Activated naive CD8-positive, alpha-beta T cell treated with anti-CD3 and anti-CD28 coated beads for 36 hours (primary cell): ENCODE data around the gene BTBD17. TPM values are rescaled to one million over a fixed set of nuclear protein-coding genes. Genes with fewer than 3 reads are reported as not detected.

Source experiments
- DNase-seq: peaks from one replicate; pipeline ENCODE4 v3.0.0; 2021
- H3K27ac Mint-ChIP-seq: one replicate; pipeline ENCODE4 v1.8.0; 2022; ENCODE audit warnings: mild to moderate bottlenecking, moderate library complexity, mixed read lengths
- H3K27me3 Mint-ChIP-seq: one replicate; pipeline ENCODE4 v1.8.0; 2022; ENCODE audit warnings: mild to moderate bottlenecking, mixed read lengths
- H3K36me3 Mint-ChIP-seq: one replicate; pipeline ENCODE4 v1.8.0; 2021; ENCODE audit warnings: mild to moderate bottlenecking, mixed read lengths
- H3K4me1 Mint-ChIP-seq: one replicate; pipeline ENCODE4 v1.8.0; 2021; ENCODE audit warnings: mixed read lengths
- H3K4me3 Mint-ChIP-seq: one replicate; pipeline ENCODE4 v1.8.0; 2022; ENCODE audit warnings: mild to moderate bottlenecking, moderate library complexity, mixed read lengths
- H3K9me3 Mint-ChIP-seq: one replicate; pipeline ENCODE4 v1.8.0; 2022; ENCODE audit warnings: mixed read lengths
- total RNA-seq, 2 experiments: library from RNA; stranded (reverse); gene quantifications; one replicate each; pipeline ENCODE4 v1.2.3, GENCODE V29; 2021

The BTBD17 gene
- total RNA-seq, 2 experiments from 2014 or later, result not detected

DNA sequence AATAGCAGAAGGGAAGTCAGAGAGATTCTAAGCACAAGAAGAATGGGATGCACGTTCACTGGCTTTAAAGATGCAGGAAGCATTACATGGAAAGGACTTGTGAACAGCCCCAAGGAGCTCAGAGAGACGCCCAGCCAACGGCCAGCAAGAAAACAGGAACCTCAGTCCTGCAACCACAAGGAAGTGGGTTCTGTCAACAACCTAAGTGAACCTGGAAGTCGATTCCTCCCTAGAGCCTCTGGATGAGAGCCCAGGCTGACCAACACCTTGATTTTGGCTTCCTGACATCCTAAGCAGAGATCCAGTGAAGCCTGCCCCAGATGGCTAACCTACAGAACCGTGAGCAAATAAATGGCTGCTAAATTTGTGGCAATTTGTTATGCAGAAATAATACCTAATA, 30.1 kb upstream of the BTBD17 start:
- H3K4me1 Mint-ChIP-seq, result no peaks in the 10 kb centered on the region
- no peaks in the 10 kb centered on the region for H3K9me3 Mint-ChIP-seq
- no peak for DNase-seq
- H3K4me3 Mint-ChIP-seq, result no peak overlapping the region
- no peak overlapping the region for H3K27ac Mint-ChIP-seq
- H3K27me3 Mint-ChIP-seq, result no peaks in the 10 kb centered on the region
- no peaks in the 10 kb centered on the region for H3K36me3 Mint-ChIP-seq

DNA sequence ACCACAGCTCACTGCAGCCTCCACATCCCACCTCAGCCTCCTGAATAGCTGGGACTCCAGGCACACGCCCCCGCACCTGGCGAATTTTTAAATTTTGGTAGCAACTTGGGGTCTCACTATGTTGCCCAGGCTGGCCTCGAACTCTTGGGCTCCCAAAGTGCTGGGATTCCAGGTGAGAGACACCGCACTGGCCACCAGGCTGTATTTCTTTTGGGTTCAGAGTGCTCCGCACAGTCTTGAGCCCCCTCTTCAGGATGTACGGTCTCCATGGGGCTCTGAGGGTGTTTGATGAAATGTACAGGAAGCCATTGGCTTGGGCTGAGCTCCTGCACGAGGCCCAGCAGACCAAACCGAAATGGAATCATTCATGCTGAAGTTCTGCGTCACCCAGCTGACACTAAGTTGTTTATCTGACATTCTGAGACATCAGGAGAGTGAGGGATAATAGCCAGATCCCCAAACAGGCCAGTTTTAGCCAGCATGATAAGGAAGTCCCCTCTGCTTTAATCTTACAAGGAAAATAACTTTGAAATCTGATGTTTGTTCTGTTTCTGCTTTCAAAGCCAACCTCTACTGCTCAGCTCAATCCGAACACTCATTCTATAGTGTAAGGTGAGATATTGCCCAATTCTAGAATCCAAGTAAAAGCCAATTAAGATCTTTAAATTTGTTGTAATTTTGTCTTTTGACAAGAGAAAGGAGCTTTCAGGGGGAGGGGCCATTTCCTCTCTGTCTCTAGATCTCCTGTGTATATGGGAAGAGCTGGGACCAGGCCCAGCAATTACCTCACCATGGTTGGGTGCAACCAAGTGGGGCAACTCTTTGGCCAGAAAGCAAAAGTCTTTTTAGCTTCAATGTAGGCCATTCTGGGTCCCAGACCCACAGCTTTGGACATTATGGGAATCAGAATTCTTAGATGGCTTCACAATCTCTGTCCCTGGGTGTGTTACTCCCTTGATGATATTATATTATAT, 29.3 kb upstream of the BTBD17 start:
- H3K9me3 Mint-ChIP-seq, result no peaks in the 10 kb centered on the region

DNA sequence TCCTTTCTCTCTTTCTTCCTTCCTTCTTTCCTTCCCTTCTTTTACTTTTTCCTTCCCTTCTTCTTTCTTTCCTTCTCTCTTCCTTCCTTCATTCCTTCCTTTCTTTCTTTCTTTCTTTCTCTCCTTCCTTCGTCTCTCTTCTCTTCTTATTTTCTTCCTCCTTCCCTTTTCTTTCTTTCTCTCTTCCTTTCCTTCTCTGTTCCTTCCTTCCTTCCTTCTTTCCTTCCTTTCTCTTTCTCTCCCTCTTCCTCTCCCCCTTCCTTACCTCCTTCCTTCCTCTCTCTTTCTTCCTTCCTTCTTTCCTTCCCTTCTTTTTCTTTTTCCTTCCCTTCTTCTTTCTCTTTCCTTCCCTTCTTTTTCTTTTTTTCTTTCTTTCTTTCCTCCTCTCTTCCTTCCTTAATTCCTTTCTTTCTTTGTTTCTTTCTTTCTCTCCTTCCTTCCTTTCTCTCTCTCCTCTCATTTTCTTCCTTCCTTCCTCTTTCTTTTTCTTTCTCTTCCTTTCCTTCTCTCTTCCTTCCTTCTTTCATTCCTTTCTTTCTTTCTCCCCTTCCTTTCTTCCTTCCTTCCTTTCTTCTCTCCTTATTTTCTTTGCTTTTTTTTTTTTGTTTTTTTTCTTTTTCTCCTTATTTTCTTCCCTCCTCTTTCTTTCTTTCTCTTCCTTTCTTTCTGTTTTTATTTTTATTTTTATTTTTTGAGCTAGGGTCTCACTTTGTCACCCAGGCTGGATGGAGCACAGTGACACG, 28.4 kb upstream of the BTBD17 start:
- no peaks in the 10 kb centered on the region for H3K36me3 Mint-ChIP-seq
- no peak overlapping the region for H3K27ac Mint-ChIP-seq
- H3K4me1 Mint-ChIP-seq, result no peaks in the 10 kb centered on the region
- no peaks in the 10 kb centered on the region for H3K9me3 Mint-ChIP-seq
- no peak for DNase-seq
- H3K27me3 Mint-ChIP-seq, result no peaks in the 10 kb centered on the region
- H3K4me3 Mint-ChIP-seq, result no peak overlapping the region

More for the DNA sequence above, 29.3 kb upstream of the BTBD17 start:
- no peaks in the 10 kb centered on the region for H3K4me1 Mint-ChIP-seq
- H3K36me3 Mint-ChIP-seq, result no peaks in the 10 kb centered on the region
- no peaks in the 10 kb centered on the region for H3K27me3 Mint-ChIP-seq
- H3K27ac Mint-ChIP-seq, result no peak overlapping the region
- DNase-seq, result no peak
- H3K4me3 Mint-ChIP-seq, result no peak overlapping the region

GRCh38 chr17:74389084-74389753, 27.6 kb upstream of the BTBD17 start:
- no peak for DNase-seq
- no peaks in the 10 kb centered on the region for H3K9me3 Mint-ChIP-seq
- H3K4me1 Mint-ChIP-seq, result no peaks in the 10 kb centered on the region
- no peak overlapping the region for H3K27ac Mint-ChIP-seq
- no peak overlapping the region for H3K4me3 Mint-ChIP-seq
- no peaks in the 10 kb centered on the region for H3K27me3 Mint-ChIP-seq
- H3K36me3 Mint-ChIP-seq, result no peaks in the 10 kb centered on the region

- Mint-ChIP-seq H3K9me3 (no peaks in the 10 kb centered on the region), H3K36me3 (no peaks in the 10 kb centered on the region), H3K27me3 (no peaks in the 10 kb centered on the region), H3K4me3 (no peak overlapping the region), H3K27ac (no peak overlapping the region), H3K4me1 (no peaks in the 10 kb centered on the region)
- DNase-seq, result no peak
Observed at GRCh38 chr17:74387365-74388218, 25.9 kb upstream of the BTBD17 start.

DNA sequence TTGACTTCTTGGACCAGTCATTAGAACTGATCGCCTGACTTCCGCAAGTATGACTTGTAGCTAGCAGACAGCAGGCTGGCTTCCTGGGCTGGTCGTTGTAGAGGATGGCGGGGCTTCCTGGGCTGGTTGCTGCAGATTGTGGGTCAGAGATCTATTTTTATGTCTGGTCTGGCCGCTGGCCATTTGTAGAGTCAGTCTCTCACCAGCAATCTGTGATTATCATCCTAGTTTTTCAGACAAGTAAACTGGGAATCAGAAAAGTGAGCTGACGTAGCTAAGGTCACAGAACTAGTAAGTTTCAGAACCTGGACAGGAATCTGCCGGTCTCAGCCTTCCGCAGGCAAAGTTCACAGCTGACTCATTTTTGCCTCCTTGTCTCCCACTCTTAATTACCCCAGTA, 24.7 kb upstream of the BTBD17 start:
- Mint-ChIP-seq H3K4me1 (no peaks in the 10 kb centered on the region), H3K36me3 (no peaks in the 10 kb centered on the region), H3K27me3 (no peaks in the 10 kb centered on the region), H3K4me3 (no peak overlapping the region), H3K9me3 (no peaks in the 10 kb centered on the region), H3K27ac (no peak overlapping the region)
- no peak for DNase-seq

DNA sequence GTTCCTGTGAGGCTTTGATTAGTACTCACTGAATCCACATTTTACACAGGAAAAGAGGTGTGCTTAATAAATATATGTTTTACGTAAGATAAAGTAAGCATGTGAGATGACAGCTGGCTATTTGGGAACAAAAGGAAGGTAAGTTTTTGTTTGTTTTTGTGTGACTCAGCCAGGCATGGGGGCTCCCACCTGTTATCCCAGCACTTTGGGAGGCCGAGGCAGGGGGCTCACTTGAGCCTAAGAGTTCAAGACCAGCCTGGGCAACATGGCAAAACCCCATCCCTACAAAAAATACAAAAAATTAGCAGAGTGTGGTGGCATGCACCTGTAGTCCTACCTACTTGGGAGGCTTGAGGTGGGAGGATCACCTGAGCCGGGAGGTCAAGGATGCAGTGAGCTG, 23.5 kb upstream of the BTBD17 start:
- no peak for DNase-seq

DNA sequence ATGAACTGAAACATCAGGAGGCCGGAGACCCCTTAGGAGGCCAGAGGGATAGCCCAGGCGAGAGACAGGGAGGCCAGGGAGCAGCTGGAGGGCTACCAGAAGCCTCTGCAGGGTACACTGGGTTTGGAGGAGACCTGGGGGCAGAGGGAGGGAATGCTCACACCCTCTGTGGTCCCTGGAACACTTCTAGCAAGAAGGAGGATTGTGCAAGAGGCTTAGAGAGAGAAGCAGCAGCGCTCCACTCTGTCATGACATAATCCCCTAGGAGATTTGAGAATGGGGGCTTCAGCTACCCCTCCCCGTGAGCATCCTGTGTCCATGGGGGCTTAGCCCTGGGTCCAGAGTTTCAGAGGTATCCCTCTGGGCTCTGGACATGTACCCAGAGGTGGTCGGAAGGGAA, 21.5 kb upstream of the BTBD17 start:
- Mint-ChIP-seq H3K36me3 (no peaks in the 10 kb centered on the region), H3K9me3 (no peaks in the 10 kb centered on the region), H3K4me3 (no peak overlapping the region)

More for the DNA sequence above, 23.5 kb upstream of the BTBD17 start:
- no peaks in the 10 kb centered on the region for H3K9me3 Mint-ChIP-seq
- no peak overlapping the region for H3K4me3 Mint-ChIP-seq
- no peak overlapping the region for H3K27ac Mint-ChIP-seq
- no peaks in the 10 kb centered on the region for H3K36me3 Mint-ChIP-seq
- no peaks in the 10 kb centered on the region for H3K4me1 Mint-ChIP-seq
- no peaks in the 10 kb centered on the region for H3K27me3 Mint-ChIP-seq

GRCh38 chr17:74380959-74381808, 19.5 kb upstream of the BTBD17 start:
- H3K9me3 Mint-ChIP-seq, result no peaks in the 10 kb centered on the region
- no peak for DNase-seq
- H3K4me3 Mint-ChIP-seq, result no peak overlapping the region
- H3K36me3 Mint-ChIP-seq, result no peaks in the 10 kb centered on the region
- peaks cover 9% of the 10 kb centered on the region for H3K27me3 Mint-ChIP-seq
- H3K27ac Mint-ChIP-seq, result no peak overlapping the region
- H3K4me1 Mint-ChIP-seq, result no peaks in the 10 kb centered on the region

More for the DNA sequence above, 21.5 kb upstream of the BTBD17 start:
- H3K4me1 Mint-ChIP-seq, result no peaks in the 10 kb centered on the region
- H3K27me3 Mint-ChIP-seq, result peaks cover 1% of the 10 kb centered on the region
- H3K27ac Mint-ChIP-seq, result no peak overlapping the region
- no peak for DNase-seq

- no peak overlapping the region for H3K27ac Mint-ChIP-seq
- no peak for DNase-seq
- H3K36me3 Mint-ChIP-seq, result no peaks in the 10 kb centered on the region
- H3K4me3 Mint-ChIP-seq, result no peak overlapping the region
- no peaks in the 10 kb centered on the region for H3K4me1 Mint-ChIP-seq
- no peaks in the 10 kb centered on the region for H3K9me3 Mint-ChIP-seq
- peaks cover 9% of the 10 kb centered on the region for H3K27me3 Mint-ChIP-seq
Observed at GRCh38 chr17:74380086-74380958, 18.7 kb upstream of the BTBD17 start.

GRCh38 chr17:74379495-74380085, 17.9 kb upstream of the BTBD17 start:
- H3K4me3 Mint-ChIP-seq, result no peak overlapping the region
- no peaks in the 10 kb centered on the region for H3K9me3 Mint-ChIP-seq
- DNase-seq, result peak; percentile 88
- H3K27me3 Mint-ChIP-seq, result peaks cover 9% of the 10 kb centered on the region
- no peak overlapping the region for H3K27ac Mint-ChIP-seq
- H3K36me3 Mint-ChIP-seq, result no peaks in the 10 kb centered on the region
- no peaks in the 10 kb centered on the region for H3K4me1 Mint-ChIP-seq

- H3K9me3 Mint-ChIP-seq, result no peaks in the 10 kb centered on the region
- H3K27me3 Mint-ChIP-seq, result peaks cover 9% of the 10 kb centered on the region
- H3K4me3 Mint-ChIP-seq, result no peak overlapping the region
- H3K27ac Mint-ChIP-seq, result no peak overlapping the region
- H3K36me3 Mint-ChIP-seq, result no peaks in the 10 kb centered on the region
- H3K4me1 Mint-ChIP-seq, result no peaks in the 10 kb centered on the region
- no peak for DNase-seq
Observed at GRCh38 chr17:74374858-74375257, 13.2 kb upstream of the BTBD17 start.
